HEK293 (cell line): ENCODE measurements around the gene LRRC4C.

ENCODE experiments used
- ZNF510 ChIP-seq: fragments of 450-650 bp; formaldehyde crosslinking; IDR thresholded peaks from 2 replicates; pipeline ENCODE4 v1.5.1; 2018; ENCODE audit warnings: mild to moderate bottlenecking, missing genetic modification characterization, missing biosample characterization; ENCODE audit not compliant: insufficient replicate concordance
- ZNF624 ChIP-seq: fragments of 450-650 bp; formaldehyde crosslinking; IDR thresholded peaks from 2 replicates; pipeline ENCODE4 v1.5.1; 2017; ENCODE audit warnings: missing biosample characterization, missing genetic modification characterization
- TF ChIP-seq, protein P1 (sequence below): fragments of 450-650 bp; formaldehyde crosslinking; IDR thresholded peaks from 2 replicates; pipeline ENCODE4 v1.5.1; 2016; ENCODE audit warnings: missing biosample characterization, missing genetic modification characterization
- TF ChIP-seq, protein P2 (sequence below): fragments of 450-650 bp; formaldehyde crosslinking; IDR thresholded peaks from 2 replicates; pipeline ENCODE4 v1.5.1; 2016; ENCODE audit warnings: missing biosample characterization, missing genetic modification characterization

DNA sequence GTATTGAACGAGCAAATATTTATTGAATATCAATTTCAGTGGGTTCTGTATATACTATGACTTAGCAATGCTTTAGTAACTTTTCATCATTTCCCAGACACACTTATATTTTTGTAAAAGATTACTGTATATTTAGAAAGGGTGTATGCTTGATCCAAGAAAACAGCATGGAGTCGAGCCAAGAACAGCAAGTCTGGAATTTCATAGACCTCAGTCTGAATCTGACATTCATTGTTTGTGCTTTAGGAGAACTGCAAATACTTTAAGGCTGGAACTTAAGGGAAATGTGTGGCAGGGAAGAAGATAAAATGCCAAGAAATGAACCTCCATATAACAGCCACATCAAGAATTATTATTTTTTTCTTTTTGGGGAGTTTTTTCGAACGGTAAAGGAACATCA, 1156.8 kb downstream of the LRRC4C start:
- no peak for TF ChIP-seq ZNF510 (tag by site-specific recombination)
- TF ChIP-seq, protein P1, sequence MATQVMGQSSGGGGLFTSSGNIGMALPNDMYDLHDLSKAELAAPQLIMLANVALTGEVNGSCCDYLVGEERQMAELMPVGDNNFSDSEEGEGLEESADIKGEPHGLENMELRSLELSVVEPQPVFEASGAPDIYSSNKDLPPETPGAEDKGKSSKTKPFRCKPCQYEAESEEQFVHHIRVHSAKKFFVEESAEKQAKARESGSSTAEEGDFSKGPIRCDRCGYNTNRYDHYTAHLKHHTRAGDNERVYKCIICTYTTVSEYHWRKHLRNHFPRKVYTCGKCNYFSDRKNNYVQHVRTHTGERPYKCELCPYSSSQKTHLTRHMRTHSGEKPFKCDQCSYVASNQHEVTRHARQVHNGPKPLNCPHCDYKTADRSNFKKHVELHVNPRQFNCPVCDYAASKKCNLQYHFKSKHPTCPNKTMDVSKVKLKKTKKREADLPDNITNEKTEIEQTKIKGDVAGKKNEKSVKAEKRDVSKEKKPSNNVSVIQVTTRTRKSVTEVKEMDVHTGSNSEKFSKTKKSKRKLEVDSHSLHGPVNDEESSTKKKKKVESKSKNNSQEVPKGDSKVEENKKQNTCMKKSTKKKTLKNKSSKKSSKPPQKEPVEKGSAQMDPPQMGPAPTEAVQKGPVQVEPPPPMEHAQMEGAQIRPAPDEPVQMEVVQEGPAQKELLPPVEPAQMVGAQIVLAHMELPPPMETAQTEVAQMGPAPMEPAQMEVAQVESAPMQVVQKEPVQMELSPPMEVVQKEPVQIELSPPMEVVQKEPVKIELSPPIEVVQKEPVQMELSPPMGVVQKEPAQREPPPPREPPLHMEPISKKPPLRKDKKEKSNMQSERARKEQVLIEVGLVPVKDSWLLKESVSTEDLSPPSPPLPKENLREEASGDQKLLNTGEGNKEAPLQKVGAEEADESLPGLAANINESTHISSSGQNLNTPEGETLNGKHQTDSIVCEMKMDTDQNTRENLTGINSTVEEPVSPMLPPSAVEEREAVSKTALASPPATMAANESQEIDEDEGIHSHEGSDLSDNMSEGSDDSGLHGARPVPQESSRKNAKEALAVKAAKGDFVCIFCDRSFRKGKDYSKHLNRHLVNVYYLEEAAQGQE (tag by site-specific recombination): no peak
- no peak for TF ChIP-seq ZNF624
- TF ChIP-seq, protein P2, sequence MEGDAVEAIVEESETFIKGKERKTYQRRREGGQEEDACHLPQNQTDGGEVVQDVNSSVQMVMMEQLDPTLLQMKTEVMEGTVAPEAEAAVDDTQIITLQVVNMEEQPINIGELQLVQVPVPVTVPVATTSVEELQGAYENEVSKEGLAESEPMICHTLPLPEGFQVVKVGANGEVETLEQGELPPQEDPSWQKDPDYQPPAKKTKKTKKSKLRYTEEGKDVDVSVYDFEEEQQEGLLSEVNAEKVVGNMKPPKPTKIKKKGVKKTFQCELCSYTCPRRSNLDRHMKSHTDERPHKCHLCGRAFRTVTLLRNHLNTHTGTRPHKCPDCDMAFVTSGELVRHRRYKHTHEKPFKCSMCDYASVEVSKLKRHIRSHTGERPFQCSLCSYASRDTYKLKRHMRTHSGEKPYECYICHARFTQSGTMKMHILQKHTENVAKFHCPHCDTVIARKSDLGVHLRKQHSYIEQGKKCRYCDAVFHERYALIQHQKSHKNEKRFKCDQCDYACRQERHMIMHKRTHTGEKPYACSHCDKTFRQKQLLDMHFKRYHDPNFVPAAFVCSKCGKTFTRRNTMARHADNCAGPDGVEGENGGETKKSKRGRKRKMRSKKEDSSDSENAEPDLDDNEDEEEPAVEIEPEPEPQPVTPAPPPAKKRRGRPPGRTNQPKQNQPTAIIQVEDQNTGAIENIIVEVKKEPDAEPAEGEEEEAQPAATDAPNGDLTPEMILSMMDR: no peak
